HCT116 (cell line): ENCODE measurements around the gene WDR31. TPM values are rescaled to one million over a fixed set of nuclear protein-coding genes. Genes with fewer than 3 reads are reported as not detected.

Source experiments
- ATAC-seq: fragments of 200-7000 bp; cut with Tn5 transposase; 2 replicates; pipeline ENCODE4 v1.9.1; 2020; ENCODE audit warnings: mild to moderate bottlenecking, moderate library complexity
- BruUV-seq: library from RNA; stranded (reverse); fragments of 400-500 nt; replicated peaks from 2 replicates; lab custom pipeline; 2021; lab: Mats Ljungman, UMichigan
- CTCF ChIA-PET: fragments of 300-600 bp; sonication (Branson Sonifier 250); formaldehyde crosslinking; loops from one replicate; lab custom pipeline; 2021; ENCODE audit warnings: antibody characterized with exemption; lab: Charles Lee
- POLR2A ChIA-PET: fragments of 300-600, 350-600 bp; sonication (Branson Sonifier 250); formaldehyde crosslinking; loops from one replicate; lab custom pipeline; 2021; ENCODE audit warnings: antibody characterized with exemption; lab: Charles Lee
- RAD21 ChIA-PET, 2 experiments: fragments of 300-600 bp; sonication (Branson Sonifier 250); formaldehyde crosslinking; loops; one replicate each; lab custom pipeline; 2023; ENCODE audit warnings: low total read pairs in 2 of 2; ENCODE audit not compliant: uncharacterized antibody in 2 of 2, unreplicated experiment in 2 of 2, low non-redundant PET in 1 of 2; lab: Charles Lee
- DNase-seq: peaks from one replicate; pipeline ENCODE4 v3.0.0-alpha.2; 2010; ENCODE audit warnings: low read depth, low spot score
- H2AFZ ChIP-seq: fragments of 200-600 bp; shearing (Covaris generic), sonication (generic); 2 replicates; pipeline ENCODE4 v1.6.1; 2017; ENCODE audit warnings: low read depth, mixed run types, mixed read lengths, antibody characterized with exemption, low read length; ENCODE audit not compliant: poor library complexity, severe bottlenecking
- H3K27ac ChIP-seq: 2 replicates; pipeline ENCODE4 v1.5.1; 2012; ENCODE audit warnings: low read depth, low read length
- H3K27me3 ChIP-seq: fragments of 200-600 bp; sonication (generic); 2 replicates; pipeline ENCODE4 v1.6.1; 2016; ENCODE audit warnings: mixed run types, low read length, mixed read lengths; ENCODE audit not compliant: insufficient read depth
- H3K36me3 ChIP-seq, 2 experiments: fragments of 200-500 bp in 1 of 2; fragments of 200-600 bp in 1 of 2; sonication (Bioruptor generic) in 1 of 2; sonication (generic) in 1 of 2; 2 replicates each; pipeline versions ENCODE4 v1.5.1 to v1.6.1; 2014 to 2016; ENCODE audit warnings: low read length in 2 of 2, inconsistent platforms in 1 of 2, mixed read lengths in 1 of 2, mixed run types in 1 of 2; ENCODE audit not compliant: insufficient read depth in 2 of 2, control insufficient read depth in 1 of 2
- H3K4me1 ChIP-seq, 2 experiments: fragments of 200-600 bp in 1 of 2; sonication (generic) in 1 of 2; 2 replicates each; pipeline versions ENCODE4 v1.5.1 to v1.6.1; 2012 to 2017; ENCODE audit warnings: low read length in 2 of 2, inconsistent platforms in 1 of 2, mild to moderate bottlenecking in 1 of 2, mixed read lengths in 1 of 2, mixed run types in 1 of 2, moderate library complexity in 1 of 2; ENCODE audit not compliant: insufficient read depth in 2 of 2, control insufficient read depth in 1 of 2
- H3K4me2 ChIP-seq: fragments of 200-600 bp; sonication (generic); 2 replicates; pipeline ENCODE4 v1.6.1; 2017; ENCODE audit warnings: mixed run types, low read length, mixed read lengths
- H3K4me3 ChIP-seq, 2 experiments: fragments of 200-600 bp in 1 of 2; sonication (generic) in 1 of 2; replicated peaks in 1 of 2; 2 replicates each; pipeline ENCODE4 v1.5.1; 2011 to 2016; ENCODE audit warnings: low read length in 2 of 2, control low read depth in 1 of 2, low read depth in 1 of 2, mild to moderate bottlenecking in 1 of 2, mixed read lengths in 1 of 2, mixed run types in 1 of 2
- H3K79me2 ChIP-seq: fragments of 200-600 bp; sonication (generic); 2 replicates; pipeline ENCODE4 v1.6.1; 2017; ENCODE audit warnings: mild to moderate bottlenecking, mixed run types, low read length, moderate library complexity, mixed read lengths; ENCODE audit not compliant: insufficient read depth
- H3K9ac ChIP-seq: fragments of 200-600 bp; sonication (generic); 2 replicates; pipeline ENCODE4 v1.6.1; 2016; ENCODE audit warnings: low read length, mixed read lengths
- H3K9me2 ChIP-seq: fragments of 200-600 bp; sonication (generic), shearing (Covaris generic); 2 replicates; pipeline ENCODE4 v1.6.1; 2017; ENCODE audit warnings: mixed run types, mild to moderate bottlenecking, moderate library complexity; ENCODE audit not compliant: insufficient read depth
- H3K9me3 ChIP-seq, 2 experiments: fragments of 200-500 bp in 1 of 2; fragments of 200-600 bp in 1 of 2; sonication (Bioruptor generic) in 1 of 2; sonication (generic) in 1 of 2; 2 replicates each; pipeline ENCODE4 v1.6.1; 2014 to 2017; ENCODE audit warnings: low read length in 2 of 2, mixed read lengths in 2 of 2, inconsistent platforms in 1 of 2, low read depth in 1 of 2, mild to moderate bottlenecking in 1 of 2, mixed run types in 1 of 2, moderate library complexity in 1 of 2; ENCODE audit not compliant: control insufficient read depth in 1 of 2, insufficient read depth in 1 of 2
- H4K20me1 ChIP-seq: fragments of 200-600 bp; sonication (generic), shearing (Covaris generic); 2 replicates; pipeline ENCODE4 v1.6.1; 2017; ENCODE audit warnings: mixed run types, mild to moderate bottlenecking, moderate library complexity; ENCODE audit not compliant: insufficient read depth
- ATF3 ChIP-seq: IDR thresholded peaks from 2 replicates; pipeline ENCODE4 v1.6.1; 2012
- EGR1 ChIP-seq: IDR thresholded peaks from 2 replicates; pipeline ENCODE4 v1.6.1; 2012; ENCODE audit warnings: low read depth
- ELF1 ChIP-seq: IDR thresholded peaks from 2 replicates; pipeline ENCODE4 v1.6.1; 2012; ENCODE audit warnings: low read depth, borderline replicate concordance
- EZH2phosphoT487 ChIP-seq: fragments of 200-600 bp; IDR thresholded peaks from 2 replicates; pipeline ENCODE4 v1.6.1; 2018; ENCODE audit warnings: antibody characterized with exemption, borderline replicate concordance
- MAX ChIP-seq: IDR thresholded peaks from 2 replicates; pipeline ENCODE4 v1.6.1; 2012
- POLR2A ChIP-seq: IDR thresholded peaks from 2 replicates; pipeline ENCODE4 v1.7.0; 2011; ENCODE audit warnings: borderline replicate concordance; ENCODE audit not compliant: insufficient read depth, insufficient read length; ENCODE audit errors: extremely low read depth
- REST ChIP-seq: IDR thresholded peaks from 2 replicates; pipeline ENCODE4 v1.6.1; 2012; ENCODE audit warnings: low read depth
- ZFX ChIP-seq: fragments of 450-650 bp; IDR thresholded peaks from 2 replicates; pipeline ENCODE4 v1.6.1; 2017
- intact Hi-C: fragments of 100-400 bp; cut with micrococcal nuclease; formaldehyde crosslinking; loops from 2 replicates; pipeline ENCODE4 v1.10.0; 2022
- total RNA-seq: library from RNA; stranded (reverse); gene quantifications from one replicate; pipeline ENCODE4 v1.2.1, GENCODE V29; 2021; ENCODE audit not compliant: unreplicated experiment

The WDR31 gene
- total RNA-seq, 1 experiment from 2014 or later = 5.9 TPM

GRCh38 chr9:113306566-113306965 is 33.5 kb downstream of the WDR31 start:
- Histone ChIP-seq H2AFZ (no peak overlapping the region), H3K4me2 (no peak overlapping the region), H3K9me2 (no peaks in the 10 kb centered on the region), H3K27me3 (0 out of 2 replicates have a peak, but pooled peaks cover 1% of the 10 kb centered on the region), H3K9me3 (no peaks in the 10 kb centered on the region), H3K79me2 (no peaks in the 10 kb centered on the region), H3K9ac (no peak overlapping the region), H3K4me3 (no peak overlapping the region), H3K27ac (no peak overlapping the region), H3K4me1 (no peaks in the 10 kb centered on the region), H4K20me1 (no peaks in the 10 kb centered on the region), H3K36me3 (no peaks in the 10 kb centered on the region)
- POLR2A ChIA-PET = no interaction called here
- RAD21 ChIA-PET = no interaction called here
- DNase-seq = no peak
- no TSS peak for BruUV-seq
- intact Hi-C loops = loop anchor here (10.0 kb wide), 1 partner anchor 348 kb away; no protein-coding TSS in a partner anchor
- no peak for ATAC-seq
- CTCF ChIA-PET = no interaction called here
- no peak for TF ChIP-seq REST
- no peak for TF ChIP-seq POLR2A
- TF ChIP-seq ZFX = no peak
- no peak for TF ChIP-seq EZH2phosphoT487
- no peak for TF ChIP-seq MAX
- no peak for TF ChIP-seq ATF3
- TF ChIP-seq EGR1 = no peak
- TF ChIP-seq ELF1 = no peak
